Measurements from ENCODE around the gene ZNF106.

The ZNF106 gene

DNA sequence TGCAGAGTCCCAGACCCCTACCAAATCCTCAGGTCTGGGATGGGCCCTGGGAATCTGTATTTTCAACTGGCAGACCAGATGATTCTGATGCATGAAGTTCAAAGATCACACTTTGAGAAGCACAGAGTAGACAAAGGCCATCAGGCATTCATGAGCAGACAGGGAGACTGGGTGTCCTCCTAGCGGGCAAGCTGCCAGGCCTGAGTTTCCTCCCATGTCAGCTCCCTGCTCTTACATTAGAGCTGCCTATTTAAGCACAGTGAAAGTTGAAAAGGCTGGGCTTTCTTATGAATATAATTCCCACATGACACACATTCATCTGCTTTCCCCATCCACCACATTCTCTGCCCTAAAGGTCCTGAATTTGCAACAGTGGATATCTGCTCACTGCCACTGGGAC lies 117.7 kb downstream of the ZNF106 start:
- in situ Hi-C loops (cut with HindIII; ENCODE audit: low sequenced_read_pairs): no loop called here

DNA sequence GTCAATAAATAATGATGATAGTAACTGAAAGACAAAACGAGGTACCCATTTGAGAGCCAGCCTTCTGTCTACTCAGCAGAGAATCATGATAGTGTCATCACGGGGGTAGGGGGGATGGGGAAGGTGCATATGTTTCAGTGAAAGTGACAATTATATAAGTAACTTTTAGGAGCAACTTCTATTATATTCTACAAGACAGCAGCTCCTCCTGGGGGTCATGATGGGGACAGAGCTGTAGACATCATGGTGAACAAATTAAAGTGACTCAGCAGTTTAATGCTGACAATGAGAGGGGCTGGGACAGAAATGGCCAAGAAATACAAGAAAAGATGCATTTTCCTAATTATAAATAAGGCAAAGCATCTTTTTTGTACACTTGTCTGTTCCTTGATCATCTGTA lies 119.8 kb downstream of the ZNF106 start:
- in situ Hi-C loops (cut with HindIII; ENCODE audit: low sequenced_read_pairs): no loop called here

DNA sequence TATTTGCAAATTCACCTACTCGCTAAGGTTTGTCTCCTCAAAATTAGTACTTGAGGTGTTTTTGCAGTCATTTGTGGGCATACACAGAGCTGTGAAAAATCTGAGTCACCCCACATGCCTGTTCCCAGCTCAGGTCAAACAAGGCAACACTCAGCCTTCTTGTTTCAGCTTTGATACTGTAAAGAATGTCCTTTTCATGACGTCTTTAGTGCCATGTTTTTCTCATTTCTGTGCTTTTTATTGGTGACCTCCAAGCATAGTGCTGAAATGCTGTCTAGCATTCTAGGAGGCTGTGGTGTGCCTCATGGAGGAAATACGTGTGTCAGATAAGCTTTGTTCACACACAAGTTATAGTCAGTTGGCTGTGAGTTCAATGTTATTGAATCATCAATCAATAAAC lies 122.8 kb downstream of the ZNF106 start:
- in situ Hi-C loops (cut with HindIII; ENCODE audit: low sequenced_read_pairs): loop anchor here (5.0 kb wide), 2 partner anchors 39 to 86 kb away; no protein-coding TSS in a partner anchor

DNA sequence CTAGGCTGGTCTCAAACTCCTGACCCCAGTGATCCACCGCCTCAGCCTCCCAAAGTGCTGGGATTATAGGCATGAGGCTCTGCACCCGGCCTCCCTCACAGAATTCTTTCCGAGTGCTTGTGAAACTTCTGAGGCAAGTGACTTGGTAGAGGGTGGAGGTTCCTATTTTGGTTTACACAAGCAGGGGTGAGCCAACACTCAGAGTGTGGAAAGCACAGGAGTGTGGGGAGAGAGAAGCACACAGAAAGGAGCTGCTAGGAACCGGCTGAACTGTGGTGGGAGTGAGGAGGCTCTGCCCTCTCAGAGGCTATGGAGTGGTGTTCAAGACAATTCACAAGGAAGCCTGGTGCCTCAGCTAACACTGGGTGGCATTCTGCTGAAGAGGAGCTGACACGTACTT lies 123.9 kb downstream of the ZNF106 start:
- in situ Hi-C loops (cut with HindIII; ENCODE audit: low sequenced_read_pairs): loop anchor here (5.0 kb wide), 2 partner anchors 40 to 85 kb away; no protein-coding TSS in a partner anchor

DNA sequence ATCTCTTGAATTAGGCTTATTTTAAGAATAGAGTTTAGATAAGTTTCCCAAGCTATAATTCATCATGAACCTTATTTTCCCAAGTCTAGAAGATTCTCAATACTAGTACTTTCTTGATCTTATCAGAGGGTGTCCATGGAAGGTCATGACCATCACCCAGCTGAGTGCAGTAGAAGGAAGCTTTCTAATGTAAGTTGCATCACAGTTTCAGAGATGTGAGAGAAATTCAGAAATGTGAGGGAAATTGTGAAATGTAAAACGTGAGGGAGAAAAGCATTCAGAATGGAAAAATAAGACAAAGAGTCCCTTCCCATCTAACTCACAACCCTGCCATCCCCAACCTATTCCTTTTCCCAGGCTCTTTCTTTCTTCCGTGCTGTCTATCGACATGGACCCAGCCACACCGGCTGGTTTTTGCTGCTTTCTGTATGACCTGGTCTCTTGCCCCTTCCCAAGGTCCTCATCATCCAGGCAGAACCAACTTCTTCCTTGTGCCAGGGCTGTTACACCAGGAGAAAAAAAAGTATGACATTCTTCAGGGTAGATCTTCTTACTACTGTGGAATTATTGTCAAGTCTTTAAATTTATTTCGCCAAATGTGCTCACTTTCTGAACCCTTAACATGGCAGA lies 124.9 kb downstream of the ZNF106 start:
- in situ Hi-C loops (cut with HindIII; ENCODE audit: low sequenced_read_pairs): loop anchor here (5.0 kb wide), 2 partner anchors 41 to 84 kb away; no protein-coding TSS in a partner anchor

DNA sequence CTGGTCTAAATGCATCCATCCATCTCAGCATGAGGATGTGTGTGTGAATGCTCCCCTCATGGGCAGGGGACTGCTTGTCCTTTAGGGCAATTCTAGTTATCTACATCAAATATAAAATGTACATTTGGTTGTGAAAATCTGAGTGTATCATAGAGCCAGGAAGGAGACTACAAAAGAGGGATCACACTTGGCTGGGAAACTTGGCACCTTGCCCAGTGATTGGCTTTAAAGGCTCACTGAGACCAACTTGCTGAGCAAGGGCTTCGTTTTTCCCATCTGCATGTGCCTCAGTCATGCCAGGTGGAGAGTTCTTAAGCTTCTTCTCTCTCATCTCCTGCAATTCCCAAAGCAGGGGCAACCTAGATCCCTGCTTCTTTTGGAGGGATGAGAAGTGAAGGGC lies 126.4 kb downstream of the ZNF106 start:
- in situ Hi-C loops (cut with HindIII; ENCODE audit: low sequenced_read_pairs): no loop called here

DNA sequence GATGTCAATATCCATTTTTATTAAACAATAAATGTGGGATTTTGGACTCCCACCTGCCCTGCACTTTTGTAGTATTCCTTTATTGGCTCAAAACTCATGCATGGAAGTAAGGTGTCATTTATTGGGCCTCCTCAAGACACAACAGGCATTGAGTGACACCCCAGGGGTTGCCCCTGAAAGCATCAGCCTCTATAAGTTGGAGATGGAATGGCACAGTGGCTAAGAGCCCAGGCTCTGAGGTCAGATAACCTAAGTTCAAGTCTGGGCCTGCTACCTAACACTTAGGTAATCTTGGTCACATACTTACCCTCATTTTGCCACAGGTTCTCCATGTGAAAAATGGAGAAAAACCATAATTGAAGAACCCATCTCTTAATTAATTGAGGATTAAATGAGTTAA lies 127.0 kb downstream of the ZNF106 start:
- in situ Hi-C loops (cut with HindIII; ENCODE audit: low sequenced_read_pairs): no loop called here

DNA sequence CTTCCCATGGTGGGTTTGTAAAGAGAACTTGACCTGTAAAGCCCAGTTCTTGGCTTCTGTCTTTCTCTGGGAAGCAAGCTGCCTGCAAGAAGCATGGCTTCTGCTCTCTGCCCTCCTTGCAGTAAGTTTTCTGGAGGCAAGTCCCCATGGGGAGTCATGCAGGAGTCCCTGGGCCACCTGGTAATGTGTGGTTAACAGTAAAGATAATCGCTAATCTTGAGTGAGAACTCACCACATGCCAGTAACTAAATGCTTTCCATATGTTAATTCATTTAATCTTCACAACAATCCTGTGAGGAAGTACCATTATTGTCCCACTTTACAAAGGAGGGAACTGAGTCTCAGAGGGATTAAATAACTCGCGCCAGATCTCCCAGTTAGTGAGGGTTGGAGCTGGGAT lies 127.5 kb downstream of the ZNF106 start:
- in situ Hi-C loops (cut with HindIII; ENCODE audit: low sequenced_read_pairs): no loop called here
